Hippocampal formation (tissue), 2 donors: Measurements from ENCODE around the gene MYBL2.

Source experiments
- DNase-seq, 2 donors: peaks; one replicate each; lab custom pipeline; 2025; lab: John Stamatoyannopoulos, UW

The MYBL2 gene

GRCh38 chr20:43723735-43724134 lies 56.8 kb downstream of the MYBL2 start:
- no peak for DNase-seq

GRCh38 chr20:43724383-43724782 lies 57.5 kb downstream of the MYBL2 start:
- no peak for DNase-seq

- DNase-seq: no peak
These were observed 58.8 kb downstream of the MYBL2 start for GRCh38 chr20:43725666-43726065.

- no peak for DNase-seq
These were observed 59.4 kb downstream of the MYBL2 start for GRCh38 chr20:43726333-43726732.

- no peak for DNase-seq
These were observed 60.0 kb downstream of the MYBL2 start, which contains the start of gene GTSF1L for GRCh38 chr20:43726811-43727338. Gene GTSF1L, minus strand, starts transcription at chr20:43727002. Its CDS starts 308 bp downstream, at chr20:43726694.

- no peak for DNase-seq
These were observed 61.2 kb downstream of the MYBL2 start for GRCh38 chr20:43727980-43728590.

- DNase-seq: no peak
These were observed 61.9 kb downstream of the MYBL2 start for GRCh38 chr20:43728686-43729255.

- DNase-seq: no peak
These were observed 64.6 kb downstream of the MYBL2 start for GRCh38 chr20:43731469-43731868.

- no peak for DNase-seq
These were observed 65.0 kb downstream of the MYBL2 start for GRCh38 chr20:43731927-43732326.

GRCh38 chr20:43736588-43737158 lies 69.8 kb downstream of the MYBL2 start:
- no peak for DNase-seq

GRCh38 chr20:43737925-43738324 lies 71.0 kb downstream of the MYBL2 start:
- no peak for DNase-seq

- no peak for DNase-seq
These were observed 72.3 kb downstream of the MYBL2 start for GRCh38 chr20:43739148-43739749.

- no peak for DNase-seq
These were observed 73.7 kb downstream of the MYBL2 start for GRCh38 chr20:43740642-43741041.

GRCh38 chr20:43744151-43744611 lies 77.3 kb downstream of the MYBL2 start:
- no peak for DNase-seq

- no peak for DNase-seq
These were observed 78.2 kb downstream of the MYBL2 start for GRCh38 chr20:43744966-43745730.

GRCh38 chr20:43746344-43747137 lies 79.6 kb downstream of the MYBL2 start:
- DNase-seq: no peak

- DNase-seq: no peak
These were observed 81.4 kb downstream of the MYBL2 start for GRCh38 chr20:43748274-43748673.

GRCh38 chr20:43749734-43750294 lies 82.9 kb downstream of the MYBL2 start:
- DNase-seq: peak; percentile 10 to 39

- DNase-seq: no peak
These were observed 83.9 kb downstream of the MYBL2 start for GRCh38 chr20:43750774-43751166.

- peak in 1 of 2 donors; percentile 2 for DNase-seq
These were observed 84.5 kb downstream of the MYBL2 start for GRCh38 chr20:43751167-43752050.
